K562 (cell line): Measurements from ENCODE around the gene TMEM131L. TPM values are rescaled to one million over a fixed set of nuclear protein-coding genes. Genes with fewer than 3 reads are reported as not detected.

Source experiments
- ELF2 ChIP-seq: fragments of 250-450 bp; sonication (Bioruptor Pico); IDR thresholded peaks from 2 replicates; pipeline ENCODE4 v1.5.0; 2021; ENCODE audit warnings: mild to moderate bottlenecking
- KDM5B ChIP-seq: fragments of 200-600 bp; sonication (generic); IDR thresholded peaks from 2 replicates; pipeline ENCODE4 v1.6.1; 2012; ENCODE audit warnings: low read depth, mild to moderate bottlenecking, moderate library complexity, low read length, control low read depth, inconsistent platforms; ENCODE audit not compliant: insufficient replicate concordance
- KLF1 ChIP-seq: fragments of 450-650 bp; IDR thresholded peaks from 2 replicates; pipeline ENCODE4 v1.6.1; 2016; ENCODE audit warnings: missing genetic modification characterization, missing compliant biosample characterization
- MTA1 ChIP-seq: fragments of 450-650 bp; IDR thresholded peaks from 2 replicates; pipeline ENCODE4 v1.6.1; 2017; ENCODE audit warnings: borderline replicate concordance
- NR0B1 ChIP-seq: fragments of 450-650 bp; IDR thresholded peaks from one replicate; pipeline ENCODE4 v1.6.1; 2018; ENCODE audit warnings: mild to moderate bottlenecking, moderate library complexity; ENCODE audit not compliant: partially characterized antibody
- SMARCB1 ChIP-seq: IDR thresholded peaks from 2 replicates; pipeline ENCODE4 v1.6.1; 2011; ENCODE audit warnings: improper control_type of control experiment, low read depth; ENCODE audit not compliant: insufficient read length
- TSC22D4 ChIP-seq: fragments of 450-650 bp; IDR thresholded peaks from 2 replicates; pipeline ENCODE4 v1.6.1; 2016; ENCODE audit warnings: missing genetic modification characterization, missing biosample characterization, control low read depth
- YBX1 ChIP-seq: fragments of 450-650 bp; IDR thresholded peaks from 2 replicates; pipeline ENCODE4 v1.7.1; 2016; ENCODE audit warnings: mild to moderate bottlenecking
- ZBED1 ChIP-seq: IDR thresholded peaks from 2 replicates; pipeline ENCODE4 v1.6.1; 2014
- ZFP1 ChIP-seq: fragments of 450-650 bp; formaldehyde crosslinking; IDR thresholded peaks from 2 replicates; pipeline ENCODE4 v1.4.0; 2020; ENCODE audit warnings: mild to moderate bottlenecking, mixed read lengths
- ZNF124 ChIP-seq: sonication (generic); formaldehyde crosslinking; IDR thresholded peaks from 2 replicates; pipeline ENCODE4 v1.8.1; 2022; ENCODE audit warnings: missing genetic modification reagents
- ZNF253 ChIP-seq: fragments of 250-450 bp; sonication (Bioruptor Pico); conservative IDR thresholded peaks from 2 replicates; pipeline ENCODE4 v1.6.1; 2021; ENCODE audit warnings: mild to moderate bottlenecking
- polyA plus RNA-seq, 8 experiments: library from polyadenylated mRNA; depleted of rRNA in 4 of 8; stranded (reverse) in 5 of 8; unstranded in 3 of 8; fragments of >200 nt; fragmentation: Nextera tagmentation in 2 of 8; fragmentation: Illumina TruSeq in 1 of 8; extraction: Ambion mirVana in 2 of 8; extraction: Trizol in 1 of 8; gene quantifications; 2 replicates each; pipeline versions ENCODE4 v1.2.1 to v1.2.3, GENCODE V29; 2011 to 2014; ENCODE audit warnings: inconsistent platforms in 1 of 8, missing spikeins in 1 of 8
- total RNA-seq, 7 experiments: library from RNA; depleted of rRNA in 6 of 7; stranded (reverse); fragments of >200 nt in 6 of 7; fragmentation: Illumina TruSeq in 2 of 7; extraction: Trizol in 2 of 7; gene quantifications; 2 replicates each; pipeline versions ENCODE4 v1.2.1 to v1.2.3, GENCODE V29; 2011 to 2021; ENCODE audit warnings: low replicate concordance in 1 of 7
- TF ChIP-seq, protein P1 (sequence below), 2 experiments: fragments of 450-650 bp; formaldehyde crosslinking in 1 of 2; IDR thresholded peaks; 2 replicates each; pipeline versions ENCODE4 v1.4.0 to v1.6.1; 2014 to 2020; ENCODE audit warnings: mild to moderate bottlenecking in 2 of 2, borderline replicate concordance in 1 of 2, low read depth in 1 of 2
- TF ChIP-seq, protein P2 (sequence below), 2 experiments: fragments of 200-800 bp in 1 of 2; sonication (Bioruptor generic) in 1 of 2; sonication (generic) in 1 of 2; formaldehyde crosslinking in 1 of 2; IDR thresholded peaks in 1 of 2; conservative IDR thresholded peaks in 1 of 2; 2 replicates each; pipeline versions ENCODE4 v1.5.0 to v1.6.1; 2016 to 2020; ENCODE audit warnings: missing compliant biosample characterization in 1 of 2, missing genetic modification characterization in 1 of 2, missing genetic modification reagents in 1 of 2
- TF ChIP-seq, protein P3 (sequence below): fragments of 450-650 bp; IDR thresholded peaks from 2 replicates; pipeline ENCODE4 v1.6.1; 2014; ENCODE audit warnings: low read depth, mild to moderate bottlenecking, moderate library complexity, borderline replicate concordance

Gene TMEM131L
- total and polyA plus RNA-seq, 9 of the 15 experiments (the other 6 are each of a cell fraction or from before 2014, with no cell fraction given), result 1.2 to 20.8 (median 12.9) TPM

DNA sequence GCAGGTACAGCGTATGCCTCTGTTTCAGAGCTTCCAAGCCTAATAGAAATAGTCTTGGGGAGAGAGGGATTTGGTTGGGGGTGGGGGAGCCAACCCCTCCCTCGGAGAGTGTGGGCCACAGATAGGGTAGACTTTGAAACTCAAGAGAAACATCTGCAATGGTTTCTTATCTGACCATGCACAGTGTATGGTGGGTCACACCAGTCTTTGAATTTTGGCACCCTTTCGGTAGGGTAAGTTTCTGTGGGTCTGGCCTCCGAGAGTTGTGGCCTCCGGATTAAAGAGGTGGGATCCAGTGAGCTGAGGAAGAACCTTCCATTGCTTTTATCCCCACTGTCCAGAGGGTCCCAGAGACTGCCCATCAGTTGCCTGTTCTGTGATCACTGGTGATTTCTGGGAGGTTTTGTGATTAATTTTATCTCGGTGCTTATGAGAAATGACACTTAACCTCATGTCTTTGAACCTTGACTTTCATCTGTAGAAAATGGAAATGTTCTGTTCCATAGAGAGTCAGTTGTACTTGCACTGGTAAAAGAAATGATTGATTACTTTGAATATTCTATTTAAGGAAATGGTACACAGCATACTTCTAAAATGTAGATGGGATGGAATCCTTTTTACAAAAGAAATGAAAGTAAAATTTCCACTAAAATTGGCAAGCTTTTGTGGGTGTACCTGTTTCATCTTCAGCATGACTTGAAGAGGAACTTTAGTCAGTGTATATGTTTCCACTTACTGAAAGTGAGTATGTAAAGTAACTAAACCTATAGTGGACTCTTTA is 62.7 kb downstream of the TMEM131L start (continued):
- TF ChIP-seq, protein P1, sequence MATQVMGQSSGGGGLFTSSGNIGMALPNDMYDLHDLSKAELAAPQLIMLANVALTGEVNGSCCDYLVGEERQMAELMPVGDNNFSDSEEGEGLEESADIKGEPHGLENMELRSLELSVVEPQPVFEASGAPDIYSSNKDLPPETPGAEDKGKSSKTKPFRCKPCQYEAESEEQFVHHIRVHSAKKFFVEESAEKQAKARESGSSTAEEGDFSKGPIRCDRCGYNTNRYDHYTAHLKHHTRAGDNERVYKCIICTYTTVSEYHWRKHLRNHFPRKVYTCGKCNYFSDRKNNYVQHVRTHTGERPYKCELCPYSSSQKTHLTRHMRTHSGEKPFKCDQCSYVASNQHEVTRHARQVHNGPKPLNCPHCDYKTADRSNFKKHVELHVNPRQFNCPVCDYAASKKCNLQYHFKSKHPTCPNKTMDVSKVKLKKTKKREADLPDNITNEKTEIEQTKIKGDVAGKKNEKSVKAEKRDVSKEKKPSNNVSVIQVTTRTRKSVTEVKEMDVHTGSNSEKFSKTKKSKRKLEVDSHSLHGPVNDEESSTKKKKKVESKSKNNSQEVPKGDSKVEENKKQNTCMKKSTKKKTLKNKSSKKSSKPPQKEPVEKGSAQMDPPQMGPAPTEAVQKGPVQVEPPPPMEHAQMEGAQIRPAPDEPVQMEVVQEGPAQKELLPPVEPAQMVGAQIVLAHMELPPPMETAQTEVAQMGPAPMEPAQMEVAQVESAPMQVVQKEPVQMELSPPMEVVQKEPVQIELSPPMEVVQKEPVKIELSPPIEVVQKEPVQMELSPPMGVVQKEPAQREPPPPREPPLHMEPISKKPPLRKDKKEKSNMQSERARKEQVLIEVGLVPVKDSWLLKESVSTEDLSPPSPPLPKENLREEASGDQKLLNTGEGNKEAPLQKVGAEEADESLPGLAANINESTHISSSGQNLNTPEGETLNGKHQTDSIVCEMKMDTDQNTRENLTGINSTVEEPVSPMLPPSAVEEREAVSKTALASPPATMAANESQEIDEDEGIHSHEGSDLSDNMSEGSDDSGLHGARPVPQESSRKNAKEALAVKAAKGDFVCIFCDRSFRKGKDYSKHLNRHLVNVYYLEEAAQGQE (IDR thresholded peaks at IDR 0.05; ENCODE audit: borderline replicate concordance), result no peak
- TF ChIP-seq, protein P1 (CRISPR knock-in tag; IDR thresholded peaks at IDR 0.05; ENCODE audit: low read depth), result no peak
- TF ChIP-seq KDM5B, result no peak
- no peak for TF ChIP-seq KLF1
- no peak for TF ChIP-seq NR0B1
- no peak for TF ChIP-seq MTA1
- no peak for TF ChIP-seq ZNF253
- TF ChIP-seq, protein P2, sequence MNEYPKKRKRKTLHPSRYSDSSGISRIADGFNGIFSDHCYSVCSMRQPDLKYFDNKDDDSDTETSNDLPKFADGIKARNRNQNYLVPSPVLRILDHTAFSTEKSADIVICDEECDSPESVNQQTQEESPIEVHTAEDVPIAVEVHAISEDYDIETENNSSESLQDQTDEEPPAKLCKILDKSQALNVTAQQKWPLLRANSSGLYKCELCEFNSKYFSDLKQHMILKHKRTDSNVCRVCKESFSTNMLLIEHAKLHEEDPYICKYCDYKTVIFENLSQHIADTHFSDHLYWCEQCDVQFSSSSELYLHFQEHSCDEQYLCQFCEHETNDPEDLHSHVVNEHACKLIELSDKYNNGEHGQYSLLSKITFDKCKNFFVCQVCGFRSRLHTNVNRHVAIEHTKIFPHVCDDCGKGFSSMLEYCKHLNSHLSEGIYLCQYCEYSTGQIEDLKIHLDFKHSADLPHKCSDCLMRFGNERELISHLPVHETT (CRISPR knock-in tag; conservative IDR thresholded peaks at IDR 0.05 in 1 of 2, IDR thresholded peaks at IDR 0.05 in 1 of 2), result no peak
- TF ChIP-seq YBX1, result no peak
- TF ChIP-seq, protein P3, sequence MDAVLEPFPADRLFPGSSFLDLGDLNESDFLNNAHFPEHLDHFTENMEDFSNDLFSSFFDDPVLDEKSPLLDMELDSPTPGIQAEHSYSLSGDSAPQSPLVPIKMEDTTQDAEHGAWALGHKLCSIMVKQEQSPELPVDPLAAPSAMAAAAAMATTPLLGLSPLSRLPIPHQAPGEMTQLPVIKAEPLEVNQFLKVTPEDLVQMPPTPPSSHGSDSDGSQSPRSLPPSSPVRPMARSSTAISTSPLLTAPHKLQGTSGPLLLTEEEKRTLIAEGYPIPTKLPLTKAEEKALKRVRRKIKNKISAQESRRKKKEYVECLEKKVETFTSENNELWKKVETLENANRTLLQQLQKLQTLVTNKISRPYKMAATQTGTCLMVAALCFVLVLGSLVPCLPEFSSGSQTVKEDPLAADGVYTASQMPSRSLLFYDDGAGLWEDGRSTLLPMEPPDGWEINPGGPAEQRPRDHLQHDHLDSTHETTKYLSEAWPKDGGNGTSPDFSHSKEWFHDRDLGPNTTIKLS, result no peak
- no peak for TF ChIP-seq ZFP1 (CRISPR knock-in tag)
- no peak for TF ChIP-seq ELF2 (CRISPR knock-in tag)
- no peak for TF ChIP-seq TSC22D4
- TF ChIP-seq ZBED1, result no peak
- no peak for TF ChIP-seq ZNF124
- no peak for TF ChIP-seq SMARCB1
